GM06990 (cell line): ENCODE data around the gene TRPM3.
"Not testable (repeated sequence)": the region's sequence is repeated elsewhere in the genome, so short reads cannot be mapped to it uniquely, and the experiment has no call there.

Experiments
- DNase-seq: peaks from one replicate; pipeline ENCODE4 v3.0.0-alpha.2; 2011; ENCODE audit not compliant: insufficient read length; ENCODE audit errors: extremely low read depth
- H3K27me3 ChIP-seq: replicated peaks from 2 replicates; pipeline ENCODE4 v1.6.0; 2011; ENCODE audit warnings: low read length; ENCODE audit not compliant: control insufficient read depth, insufficient read depth
- H3K36me3 ChIP-seq: 2 replicates; pipeline ENCODE4 v1.5.1; 2011; ENCODE audit warnings: low read length; ENCODE audit not compliant: control insufficient read depth, insufficient read depth
- H3K4me3 ChIP-seq: replicated peaks from 2 replicates; pipeline ENCODE4 v1.5.1; 2011; ENCODE audit warnings: low read depth, mild to moderate bottlenecking, control low read depth, low read length
- CTCF ChIP-seq: IDR thresholded peaks from 2 replicates; pipeline ENCODE4 v1.5.1; 2011; ENCODE audit warnings: low read length, control low read depth, mild to moderate bottlenecking, inconsistent platforms; ENCODE audit not compliant: insufficient read depth, poor library complexity, severe bottlenecking

Gene TRPM3

DNA sequence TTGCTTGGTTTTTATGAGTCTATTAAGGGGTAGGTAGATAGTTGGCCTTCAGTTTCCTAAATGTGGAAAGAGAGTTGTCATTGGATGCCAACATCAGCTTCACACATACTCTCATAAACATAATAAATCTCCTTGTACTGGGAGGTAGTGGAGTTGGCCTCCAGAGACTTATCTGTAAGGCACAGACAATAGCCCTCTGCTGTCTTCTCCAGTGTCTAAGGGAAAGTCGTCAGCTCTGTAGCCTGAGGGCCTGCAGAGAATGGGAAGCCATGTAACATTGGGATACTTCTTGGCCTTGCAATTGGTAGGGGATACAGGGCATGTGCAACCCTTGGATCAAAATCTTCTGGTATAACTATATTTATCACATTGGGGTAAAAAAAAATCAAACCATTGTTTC lies 375.1 kb downstream of the TRPM3 start:
- Histone ChIP-seq H3K27me3 (no peaks in the 10 kb centered on the region), H3K36me3 (no peaks in the 10 kb centered on the region), H3K4me3 (no peak overlapping the region)
- DNase-seq, result no peak
- no peak for TF ChIP-seq CTCF

DNA sequence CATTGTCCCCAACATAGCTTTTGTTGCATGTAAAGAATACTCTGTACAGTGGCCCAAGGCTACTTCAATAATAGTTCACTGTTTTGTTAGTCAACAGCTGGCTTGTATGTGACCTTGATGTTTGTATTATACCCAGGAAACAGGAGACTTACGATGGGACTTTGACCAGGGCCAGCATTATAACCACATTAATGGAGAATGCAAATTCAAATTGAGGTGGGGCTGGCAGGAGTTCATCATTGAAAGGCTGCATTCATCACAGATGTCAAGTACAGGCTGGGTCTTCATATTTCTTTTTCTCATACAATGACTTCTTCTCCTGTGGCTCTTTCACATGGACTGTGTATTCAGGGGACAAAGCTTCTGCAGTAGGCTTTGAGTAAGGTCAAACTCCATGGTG lies 396.6 kb downstream of the TRPM3 start:
- H3K27me3 ChIP-seq, H3K36me3 ChIP-seq, DNase-seq, H3K4me3 ChIP-seq: not testable (repeated sequence)

DNA sequence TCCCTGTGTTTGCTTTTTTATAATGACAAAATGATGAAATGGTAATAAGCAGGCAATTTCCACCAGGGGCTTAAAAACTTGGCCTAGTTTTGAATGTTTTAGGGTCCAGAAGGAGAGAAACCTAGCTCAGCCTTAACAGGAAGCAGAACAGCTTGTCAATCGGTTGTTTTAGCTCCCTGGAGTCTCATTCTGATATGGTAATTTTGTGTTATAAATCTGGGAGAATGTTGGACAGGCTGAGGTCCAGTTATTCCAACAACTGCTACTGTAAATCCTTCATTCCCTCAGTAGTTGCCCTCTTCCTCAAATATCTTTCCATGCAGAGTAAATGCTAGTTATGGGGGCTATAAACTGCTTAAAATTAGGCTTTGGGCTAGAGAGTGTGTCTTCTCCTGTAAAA lies 397.4 kb downstream of the TRPM3 start:
- not testable (repeated sequence) for H3K36me3 ChIP-seq, H3K4me3 ChIP-seq, DNase-seq, H3K27me3 ChIP-seq

DNA sequence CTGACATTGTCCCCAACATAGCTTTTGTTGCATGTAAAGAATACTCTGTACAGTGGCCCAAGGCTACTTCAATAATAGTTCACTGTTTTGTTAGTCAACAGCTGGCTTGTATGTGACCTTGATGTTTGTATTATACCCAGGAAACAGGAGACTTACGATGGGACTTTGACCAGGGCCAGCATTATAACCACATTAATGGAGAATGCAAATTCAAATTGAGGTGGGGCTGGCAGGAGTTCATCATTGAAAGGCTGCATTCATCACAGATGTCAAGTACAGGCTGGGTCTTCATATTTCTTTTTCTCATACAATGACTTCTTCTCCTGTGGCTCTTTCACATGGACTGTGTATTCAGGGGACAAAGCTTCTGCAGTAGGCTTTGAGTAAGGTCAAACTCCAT lies 414.6 kb downstream of the TRPM3 start:
- not testable (repeated sequence) for H3K4me3 ChIP-seq, H3K36me3 ChIP-seq, DNase-seq, H3K27me3 ChIP-seq

- Histone ChIP-seq H3K36me3 (no peaks in the 10 kb centered on the region), H3K27me3 (no peaks in the 10 kb centered on the region), H3K4me3 (no peak overlapping the region)
- TF ChIP-seq CTCF, result no peak
- DNase-seq, result no peak
Observed at GRCh38 chr9:70701163-70701562, 420.3 kb downstream of the TRPM3 start.

- TF ChIP-seq CTCF, result no peak
Observed at GRCh38 chr9:70696694-70697335, 424.6 kb downstream of the TRPM3 start.

GRCh38 chr9:70694758-70695157 lies 426.7 kb downstream of the TRPM3 start:
- no peak for TF ChIP-seq CTCF
- Histone ChIP-seq H3K36me3 (no peaks in the 10 kb centered on the region), H3K4me3 (no peak overlapping the region), H3K27me3 (no peaks in the 10 kb centered on the region)
- no peak for DNase-seq

More at GRCh38 chr9:70696694-70697335, 424.6 kb downstream of the TRPM3 start:
- Histone ChIP-seq H3K4me3 (no peak overlapping the region), H3K36me3 (no peaks in the 10 kb centered on the region), H3K27me3 (no peaks in the 10 kb centered on the region)
- no peak for DNase-seq
